Esophagus (tissue), 2 donors: ENCODE data around the gene RPS4Y1. TPM values are rescaled to one million over a fixed set of nuclear protein-coding genes. Genes with fewer than 3 reads are reported as not detected.
"Not testable (repeated sequence)": the region's sequence is repeated elsewhere in the genome, so short reads cannot be mapped to it uniquely, and the experiment has no call there.

Source experiments
- H3K27ac ChIP-seq, 2 donors: one replicate each; pipeline ENCODE4 v1.5.1; 2013; ENCODE audit warnings: low read depth in 2 of 2, mild to moderate bottlenecking in 2 of 2, inconsistent platforms in 1 of 2, low read length in 1 of 2, moderate library complexity in 1 of 2
- H3K27me3 ChIP-seq, 2 donors: one replicate each; pipeline ENCODE4 v1.6.1; 2013; ENCODE audit warnings: low read length in 2 of 2, control low read depth in 1 of 2, mild to moderate bottlenecking in 1 of 2; ENCODE audit not compliant: insufficient read depth in 2 of 2, control insufficient read depth in 1 of 2
- H3K36me3 ChIP-seq, 2 donors: one replicate each; pipeline ENCODE4 v1.6.1; 2013; ENCODE audit warnings: low read length in 1 of 2; ENCODE audit not compliant: control insufficient read depth in 2 of 2, insufficient read depth in 2 of 2
- H3K4me1 ChIP-seq, 2 donors: one replicate each; pipeline ENCODE4 v1.6.1; 2013; ENCODE audit warnings: low read length in 1 of 2; ENCODE audit not compliant: control insufficient read depth in 2 of 2, insufficient read depth in 2 of 2
- H3K4me3 ChIP-seq, 2 donors: one replicate each; pipeline ENCODE4 v1.5.1; 2013; ENCODE audit warnings: low read length in 2 of 2, mild to moderate bottlenecking in 2 of 2, low read depth in 1 of 2, moderate library complexity in 1 of 2
- H3K9me3 ChIP-seq, 2 donors: one replicate each; pipeline ENCODE4 v1.6.1; 2013; ENCODE audit warnings: mild to moderate bottlenecking in 2 of 2, low read depth in 1 of 2, low read length in 1 of 2, moderate library complexity in 1 of 2; ENCODE audit not compliant: control insufficient read depth in 2 of 2, insufficient read depth in 1 of 2
- WGBS, 2 donors: extraction: QIAGEN DNeasy Blood & Tissue Kit; methylation state at CpG; one replicate each; pipeline ENCODE4 v1.1.7; 2013; 5-methylcytosine and 5-hydroxymethylcytosine counted together
- polyA plus RNA-seq, 2 donors: library from polyadenylated mRNA; stranded (reverse); fragments of 200-250 nt; gene quantifications; one replicate each; pipeline ENCODE4 v1.2.3, GENCODE V29; 2013
- donor health status: healthy with polysubstance abuse.
- donor health status: Bipolar disorder and iron deficiency.

The RPS4Y1 gene
- polyA plus RNA-seq, 2 donors = 0.13 to 291 TPM

DNA sequence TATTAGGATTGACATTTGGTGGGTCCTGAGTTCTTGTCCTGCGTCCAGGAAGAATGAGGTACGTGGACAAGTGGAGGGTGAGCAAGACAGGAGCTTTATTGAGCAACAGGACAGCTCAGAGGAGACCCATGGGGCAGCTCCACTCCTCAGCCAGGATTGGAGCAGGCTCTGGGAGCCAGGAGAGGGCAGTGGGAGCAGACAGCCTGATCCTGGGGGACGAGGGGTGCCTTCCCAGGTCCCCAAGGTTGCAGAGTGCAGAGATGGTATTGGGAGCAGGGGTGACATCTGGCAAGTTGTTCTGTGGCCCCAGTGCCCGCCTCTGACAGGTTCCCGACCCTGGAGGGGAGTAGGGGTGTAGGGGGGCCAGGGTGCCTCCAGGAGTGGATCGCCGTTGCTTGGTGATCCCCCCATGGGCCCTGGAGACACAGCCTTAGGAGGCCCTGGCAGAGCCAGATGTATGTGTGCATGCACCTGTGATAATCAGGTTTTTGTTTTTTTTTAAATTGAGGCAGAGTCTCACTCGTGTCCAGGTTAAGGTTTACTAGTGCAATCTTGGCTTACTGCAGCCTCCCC is 26.7 kb downstream of the RPS4Y1 start:
- no peaks in the 10 kb centered on the region for H3K9me3 ChIP-seq
- H3K4me3 ChIP-seq = no peak overlapping the region
- H3K4me1 ChIP-seq = no peaks in the 10 kb centered on the region
- peaks cover 0 to 3% of the 10 kb centered on the region in 2 donors for H3K36me3 ChIP-seq
- H3K27me3 ChIP-seq = no peaks in the 10 kb centered on the region
- WGBS, 2 donors = 92% methylated on average over 8 of the region's 8 CpGs; no CpG with 5 or more reads in 1 of the 2 donors
- H3K27ac ChIP-seq = no peak overlapping the region

- H3K27ac ChIP-seq, H3K9me3 ChIP-seq, H3K27me3 ChIP-seq, H3K36me3 ChIP-seq, H3K4me1 ChIP-seq, H3K4me3 ChIP-seq: not testable (repeated sequence)
- WGBS, 2 donors = 87 to 90% methylated on average over 2 to 9 of the region's 9 CpGs
Observed at GRCh38 chrY:2872234-2872633, 30.8 kb downstream of the RPS4Y1 start.

DNA sequence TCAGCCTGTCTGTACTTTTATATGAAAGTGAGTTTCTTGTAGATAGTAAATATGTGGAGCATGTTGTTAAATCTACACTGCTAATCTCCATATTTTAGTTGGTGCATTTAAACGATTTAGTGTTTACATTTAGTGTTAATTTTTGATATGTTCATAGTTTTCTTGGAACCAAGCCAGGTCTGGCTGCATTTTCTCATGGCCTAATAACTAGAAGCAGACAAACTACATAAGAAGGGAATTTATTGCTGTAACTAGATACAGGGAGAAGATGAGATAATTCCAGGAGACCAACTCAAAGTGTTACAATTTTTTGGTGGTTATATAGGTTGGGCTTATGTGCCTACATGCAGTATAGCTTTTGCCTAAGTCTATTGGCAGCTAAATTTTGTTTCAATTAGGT is 32.8 kb downstream of the RPS4Y1 start:
- Histone ChIP-seq H3K4me1 (no peaks in the 10 kb centered on the region), H3K27me3 (no peaks in the 10 kb centered on the region), H3K9me3 (no peaks in the 10 kb centered on the region), H3K27ac (no peak overlapping the region), H3K4me3 (no peak overlapping the region), H3K36me3 (no peaks in the 10 kb centered on the region)
- 10 to 26% methylated on average over 1 of the region's 1 CpG for WGBS, 2 donors

DNA sequence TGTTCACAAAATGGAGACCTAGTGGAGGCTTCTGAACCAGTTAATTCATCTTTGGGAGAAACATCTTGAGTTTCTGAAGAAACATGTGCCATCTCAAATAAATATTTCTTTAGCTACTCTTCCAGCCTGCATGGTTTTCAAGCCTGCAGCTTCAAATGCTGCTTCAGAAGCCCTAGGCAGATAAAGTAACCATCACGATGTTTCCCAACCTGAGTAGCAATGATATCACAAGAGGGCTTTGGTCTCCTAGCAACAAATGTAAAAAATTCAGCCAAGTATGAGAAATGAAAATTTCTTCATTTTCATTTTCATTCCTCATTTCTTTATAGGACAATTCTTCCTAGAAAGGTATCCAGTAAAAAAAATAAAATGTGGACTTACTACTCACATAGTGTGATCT is 42.2 kb downstream of the RPS4Y1 start:
- H3K4me1 ChIP-seq = no peaks in the 10 kb centered on the region
- no peaks in the 10 kb centered on the region for H3K36me3 ChIP-seq
- H3K9me3 ChIP-seq = no peaks in the 10 kb centered on the region
- 82% methylated on average over 1 of the region's 1 CpG; no CpG with 5 or more reads in 1 of the 2 donors for WGBS, 2 donors
- no peaks in the 10 kb centered on the region for H3K27me3 ChIP-seq
- no peak overlapping the region for H3K4me3 ChIP-seq
- H3K27ac ChIP-seq = no peak overlapping the region

- WGBS, 2 donors = 47 to 50% methylated on average over 3 of the region's 3 CpGs
- Histone ChIP-seq H3K9me3 (no peaks in the 10 kb centered on the region), H3K4me3 (no peak overlapping the region), H3K4me1 (no peaks in the 10 kb centered on the region), H3K36me3 (no peaks in the 10 kb centered on the region), H3K27ac (no peak overlapping the region), H3K27me3 (no peaks in the 10 kb centered on the region)
Observed at GRCh38 chrY:2885880-2886279, 44.5 kb downstream of the RPS4Y1 start.

DNA sequence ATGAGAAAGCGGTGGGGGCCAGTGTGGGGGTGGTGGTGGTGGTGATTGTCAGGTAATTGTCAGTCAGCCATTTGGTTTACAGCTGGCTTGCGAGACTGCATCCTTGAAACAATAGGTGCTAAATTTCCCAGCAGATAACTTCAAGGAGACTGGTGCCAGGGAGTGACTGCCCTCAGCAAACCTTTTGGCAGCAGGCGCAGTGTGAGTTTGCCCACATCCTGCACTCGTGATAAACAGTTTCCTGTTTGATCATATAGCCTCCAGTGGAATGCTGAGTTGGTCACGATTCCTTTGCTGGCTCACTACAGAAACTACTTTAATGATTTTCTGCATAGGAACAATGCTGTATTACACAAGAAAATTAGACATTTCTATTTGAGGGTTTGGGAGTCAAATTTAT is 46.0 kb downstream of the RPS4Y1 start:
- Histone ChIP-seq H3K27me3 (no peaks in the 10 kb centered on the region), H3K27ac (no peak overlapping the region), H3K4me3 (no peak overlapping the region), H3K9me3 (no peaks in the 10 kb centered on the region), H3K4me1 (no peaks in the 10 kb centered on the region), H3K36me3 (no peaks in the 10 kb centered on the region)
- 49% methylated on average over 5 of the region's 5 CpGs; no CpG with 5 or more reads in 1 of the 2 donors for WGBS, 2 donors

DNA sequence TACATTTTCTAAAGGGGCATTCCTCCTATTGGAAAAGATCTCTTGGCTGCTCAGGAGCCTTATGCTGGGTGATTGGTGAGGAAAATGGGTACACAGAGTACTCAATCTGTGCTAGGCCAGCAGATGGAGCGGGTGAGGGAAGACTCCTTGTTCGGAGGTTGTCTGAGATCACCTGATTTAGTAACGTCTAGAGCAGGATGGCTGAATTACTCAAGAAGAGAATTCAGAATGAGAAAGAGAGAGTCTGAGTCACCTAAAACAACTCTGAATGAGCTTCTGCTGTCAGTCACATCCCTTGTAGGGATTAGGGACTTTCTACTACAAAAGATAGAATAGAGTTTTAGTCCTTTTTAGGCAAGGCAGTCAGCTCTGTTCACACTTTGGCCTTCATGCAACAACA is 46.6 kb downstream of the RPS4Y1 start:
- Histone ChIP-seq H3K36me3 (no peaks in the 10 kb centered on the region), H3K9me3 (no peaks in the 10 kb centered on the region), H3K4me3 (no peak overlapping the region), H3K27me3 (no peaks in the 10 kb centered on the region), H3K27ac (no peak overlapping the region), H3K4me1 (no peaks in the 10 kb centered on the region)
- 57% methylated on average over 3 of the region's 3 CpGs; no CpG with 5 or more reads in 1 of the 2 donors for WGBS, 2 donors

DNA sequence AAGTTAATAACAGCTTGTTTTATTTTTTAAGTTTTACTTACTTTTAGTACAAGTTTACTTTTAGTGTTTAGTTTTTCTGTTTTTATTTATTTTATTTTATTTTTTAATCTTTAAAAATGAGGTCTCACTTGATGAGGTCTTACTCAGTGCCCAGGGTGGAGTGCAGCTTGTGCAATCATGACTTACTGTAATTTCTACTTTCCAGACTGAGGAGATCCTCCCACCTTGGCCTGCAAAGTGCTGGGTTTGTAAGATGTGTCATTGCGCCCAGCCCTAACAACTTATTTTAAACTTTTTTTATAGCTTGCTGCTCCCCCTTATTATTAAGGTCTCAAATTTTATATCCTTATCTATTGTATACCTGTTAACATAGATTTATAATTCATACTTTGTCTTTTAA is 52.1 kb downstream of the RPS4Y1 start:
- no peaks in the 10 kb centered on the region for H3K4me1 ChIP-seq
- no peak overlapping the region for H3K27ac ChIP-seq
- WGBS, 2 donors = 96 to 100% methylated on average over 1 of the region's 1 CpG
- no peak overlapping the region for H3K4me3 ChIP-seq
- no peaks in the 10 kb centered on the region for H3K27me3 ChIP-seq
- H3K36me3 ChIP-seq = no peaks in the 10 kb centered on the region
- no peaks in the 10 kb centered on the region for H3K9me3 ChIP-seq

DNA sequence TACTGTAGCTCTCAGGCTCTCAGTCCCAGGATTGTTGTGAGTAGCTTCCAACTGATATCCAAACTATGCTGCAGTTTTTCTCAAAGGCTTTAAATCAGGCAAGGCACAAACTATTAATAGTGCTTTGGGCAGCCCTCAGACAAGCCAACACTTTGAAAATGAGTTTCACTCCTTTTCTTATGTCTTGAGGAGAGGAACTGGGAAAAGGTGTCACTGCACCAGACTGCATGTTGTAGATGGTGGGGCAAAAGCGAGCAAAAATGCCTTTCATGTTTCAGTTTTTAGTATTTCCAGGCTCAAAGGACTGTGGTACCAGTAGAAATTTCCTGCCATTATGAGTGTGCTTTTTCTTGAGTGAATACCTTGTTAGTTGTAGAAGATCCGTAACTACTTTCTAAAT is 54.6 kb downstream of the RPS4Y1 start:
- Histone ChIP-seq H3K36me3 (no peaks in the 10 kb centered on the region), H3K27me3 (no peaks in the 10 kb centered on the region), H3K9me3 (no peaks in the 10 kb centered on the region), H3K4me3 (no peak overlapping the region), H3K27ac (no peak overlapping the region), H3K4me1 (no peaks in the 10 kb centered on the region)
- WGBS, 2 donors = 90 to 91% methylated on average over 2 of the region's 2 CpGs

DNA sequence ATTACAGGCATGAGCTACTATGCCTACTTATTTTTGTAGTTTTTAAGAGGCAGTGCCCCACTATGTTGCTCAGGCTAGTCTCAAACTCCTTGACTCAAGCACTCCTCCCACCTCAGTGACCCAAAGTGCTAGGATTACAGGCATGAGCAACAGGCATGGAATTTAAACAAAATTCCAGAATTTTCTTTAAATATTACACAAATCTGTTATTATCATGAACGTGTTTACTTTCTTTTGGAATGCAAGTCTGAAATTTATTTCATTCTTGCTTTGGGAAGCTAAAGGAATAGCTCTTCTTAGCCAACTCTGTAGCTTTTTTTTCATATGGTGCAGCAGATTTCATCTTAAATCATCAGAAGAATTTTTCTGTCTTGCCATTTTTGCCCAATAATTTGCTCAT is 66.0 kb downstream of the RPS4Y1 start:
- H3K27ac ChIP-seq = no peak overlapping the region
- no peaks in the 10 kb centered on the region for H3K36me3 ChIP-seq
- H3K4me1 ChIP-seq = no peaks in the 10 kb centered on the region
- 50% methylated on average over 1 of the region's 1 CpG for whole genome bisulfite sequencing, 2 donors
- H3K4me3 ChIP-seq = no peak overlapping the region
- H3K27me3 ChIP-seq = no peaks in the 10 kb centered on the region
- no peaks in the 10 kb centered on the region for H3K9me3 ChIP-seq
